Naive B cell (primary cell): Measurements from ENCODE around the gene ZNF677. TPM values are rescaled to one million over a fixed set of nuclear protein-coding genes. Genes with fewer than 3 reads are reported as not detected.

Experiments
- polyA plus RNA-seq, 6 donors: library from polyadenylated mRNA; unstranded; fragments of 300-500 nt; fragmentation: Illumina TruSeq; gene quantifications; one replicate each; pipeline ENCODE4 v1.2.3, GENCODE V29; 2021; ENCODE audit warnings: low read depth in 6 of 6

ZNF677 gene
- polyA plus RNA-seq, 6 donors from 2014 or later, result 20.4 to 53.5 (median 32.5) TPM

Other genes starting within 250 kb of the ZNF677 start
- not detected for gene ERVV-1, start 241.0 kb downstream of the ZNF677 start, polyA plus RNA-seq
- not detected for gene ERVV-2, start 210.1 kb downstream of the ZNF677 start, polyA plus RNA-seq
- gene ZNF160, start 151.5 kb downstream of the ZNF677 start, polyA plus RNA-seq, result 10 to 100 TPM; 11.2 to 40.7 (median 25.5) TPM
- 10 to 100 TPM in 2 of 6 donors, 1 to 10 TPM in 4; 4.6 to 22.2 (median 6.8) TPM for gene ZNF415, start 122.0 kb downstream of the ZNF677 start, polyA plus RNA-seq
- gene ZNF347, start 95.8 kb downstream of the ZNF677 start, polyA plus RNA-seq, result 10 to 100 TPM in 3 of 6 donors, 1 to 10 TPM in 3; 3.4 to 13.3 (median 9.5) TPM
- 10 to 100 TPM; 17.6 to 36.9 (median 20.0) TPM for gene ZNF665, start 61.5 kb downstream of the ZNF677 start, polyA plus RNA-seq
- not detected for gene VN1R2, start 3.4 kb upstream of the ZNF677 start, polyA plus RNA-seq
- not detected for gene VN1R4, start 12.8 kb upstream of the ZNF677 start, polyA plus RNA-seq
- 10 to 100 TPM in 5 of 6 donors, not detected in 1; 11.0 to 21.0 (median 11.7) TPM for gene ZNF845, start 78.9 kb upstream of the ZNF677 start, polyA plus RNA-seq
- 10 to 100 TPM in 4 of 6 donors, 1 to 10 TPM in 2; 5.6 to 17.6 (median 11.1) TPM for gene ZNF525, start 110.8 kb upstream of the ZNF677 start, polyA plus RNA-seq
- 10 to 100 TPM; 10.0 to 20.2 (median 14.8) TPM for gene ZNF765, start 140.3 kb upstream of the ZNF677 start, polyA plus RNA-seq
- gene ZNF761, start 177.1 kb upstream of the ZNF677 start, polyA plus RNA-seq, result 10 to 100 TPM in 4 of 6 donors, 1 to 10 TPM in 2; 6.4 to 18.3 (median 11.6) TPM
- gene ZNF813, start 212.9 kb upstream of the ZNF677 start, polyA plus RNA-seq, result 1 to 10 TPM; 4.6 to 8.3 (median 6.0) TPM